T-helper 1 cell treated with Interleukin-12 subunit alpha and Interleukin-12 subunit beta and Interleukin-4 antibody, amounts not matched to agents 30 ng/mL and 1 ng/mL, for 36 hours (primary cell): ENCODE measurements around the gene KLHL29. TPM values are rescaled to one million over a fixed set of nuclear protein-coding genes. Genes with fewer than 3 reads are reported as not detected.
"Not testable (repeated sequence)": the region's sequence is repeated elsewhere in the genome, so short reads cannot be mapped to it uniquely, and the experiment has no call there.

Source experiments
- intact Hi-C: fragments of 100-400 bp; cut with micrococcal nuclease; formaldehyde crosslinking; loops from one replicate; pipeline ENCODE4 v1.15.1; 2024
- total RNA-seq: library from RNA; stranded (reverse); gene quantifications from 2 replicates; pipeline ENCODE4 v1.2.3, GENCODE V29; 2022

KLHL29 gene
- total RNA-seq, 1 donor from 2014 or later, result 2.2 TPM

- intact Hi-C loops, result no loop called here
Measured at GRCh38 chr2:23700627-23701026, 315.6 kb downstream of the KLHL29 start.

- intact Hi-C loops, result no loop called here
Measured at GRCh38 chr2:23703037-23703582, 318.1 kb downstream of the KLHL29 start.

DNA sequence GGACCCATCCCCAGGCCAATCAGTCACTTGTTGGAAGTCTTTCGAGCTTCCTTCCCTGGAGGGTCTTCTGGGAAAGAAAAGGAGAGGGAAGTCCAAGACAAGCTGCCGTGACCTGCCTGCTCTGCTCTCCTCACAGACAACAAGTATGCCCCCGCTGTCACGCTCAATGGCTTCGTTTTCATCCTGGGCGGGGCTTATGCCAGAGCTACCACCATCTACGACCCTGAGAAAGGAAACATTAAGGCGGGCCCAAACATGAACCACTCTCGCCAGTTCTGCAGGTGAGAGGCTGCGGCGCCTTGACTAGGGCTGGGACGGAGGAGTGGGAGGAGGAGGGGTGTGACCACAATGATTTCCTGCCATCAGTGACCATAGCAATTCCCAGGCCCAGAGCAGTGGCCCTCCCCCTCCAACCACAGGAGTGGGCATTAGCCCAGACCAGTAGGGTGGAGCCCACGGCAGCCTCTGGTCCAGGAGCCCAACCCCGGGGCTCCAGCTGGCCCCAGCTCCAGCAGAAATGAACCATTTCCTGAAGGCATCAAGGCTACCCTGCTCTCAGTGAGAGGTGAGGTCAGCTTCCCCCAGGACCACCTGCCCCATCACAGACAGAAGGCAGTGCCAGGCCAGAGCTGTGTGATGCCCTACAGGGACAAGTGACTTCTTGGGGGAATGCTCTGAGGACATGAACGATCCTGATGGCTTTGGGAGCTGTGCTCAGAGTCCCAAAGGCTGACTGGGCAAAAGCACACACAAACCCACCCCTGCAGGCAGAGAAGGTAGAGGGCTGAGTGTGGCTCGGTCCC is 318.8 kb downstream of the KLHL29 start:
- intact Hi-C loops, result no loop called here

GRCh38 chr2:23705771-23706612 is 321.0 kb downstream of the KLHL29 start:
- intact Hi-C loops, result no loop called here

- intact Hi-C loops, result no loop called here
Measured at GRCh38 chr2:23706613-23707078, 321.7 kb downstream of the KLHL29 start.

GRCh38 chr2:23707096-23707495 is 322.1 kb downstream of the KLHL29 start:
- intact Hi-C loops, result no loop called here

DNA sequence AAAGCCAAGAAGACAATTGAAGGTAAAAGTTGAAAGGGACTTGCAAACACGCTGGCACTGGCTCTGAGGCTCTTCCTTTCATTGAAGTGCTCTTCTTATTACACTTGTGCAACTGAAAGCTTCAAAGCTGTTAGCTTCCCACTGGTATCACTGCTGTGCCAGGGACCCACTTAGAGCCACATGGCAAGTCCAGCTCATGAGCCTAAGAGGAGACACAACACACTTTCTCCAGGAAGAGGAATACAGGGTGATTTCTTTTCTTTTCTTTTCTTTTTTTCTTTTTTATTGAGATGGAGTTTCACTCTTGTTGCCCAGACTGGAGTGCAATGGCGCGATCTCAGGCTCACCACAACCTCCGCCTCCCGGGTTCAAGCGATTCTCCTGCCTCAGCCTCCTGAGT is 323.8 kb downstream of the KLHL29 start:
- intact Hi-C loops, result no loop called here

GRCh38 chr2:23709311-23709710 is 324.3 kb downstream of the KLHL29 start:
- intact Hi-C loops, result no loop called here

- intact Hi-C loops, result no loop called here
Measured at GRCh38 chr2:23711979-23712755, 327.2 kb downstream of the KLHL29 start.

GRCh38 chr2:23712756-23713151 is 327.8 kb downstream of the KLHL29 start:
- intact Hi-C loops, result no loop called here

DNA sequence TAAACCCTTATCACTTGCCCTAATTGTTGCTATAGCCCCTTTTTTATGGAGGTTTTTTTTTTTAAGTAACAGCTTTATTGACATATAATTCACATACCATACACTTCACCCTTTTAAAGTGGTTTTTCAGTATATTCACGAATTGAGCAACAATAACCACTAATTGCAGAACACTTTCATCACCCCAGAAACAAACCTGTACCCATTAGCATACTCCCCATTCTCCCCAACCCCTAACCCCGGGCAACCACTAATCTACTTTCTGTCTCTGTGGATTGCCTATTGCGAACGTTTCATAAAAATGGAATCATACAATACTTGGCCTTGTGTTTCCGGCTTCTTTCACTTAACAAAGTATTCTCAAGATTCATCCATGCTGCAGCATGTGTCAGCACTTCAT is 328.4 kb downstream of the KLHL29 start:
- intact Hi-C loops, result no loop called here

DNA sequence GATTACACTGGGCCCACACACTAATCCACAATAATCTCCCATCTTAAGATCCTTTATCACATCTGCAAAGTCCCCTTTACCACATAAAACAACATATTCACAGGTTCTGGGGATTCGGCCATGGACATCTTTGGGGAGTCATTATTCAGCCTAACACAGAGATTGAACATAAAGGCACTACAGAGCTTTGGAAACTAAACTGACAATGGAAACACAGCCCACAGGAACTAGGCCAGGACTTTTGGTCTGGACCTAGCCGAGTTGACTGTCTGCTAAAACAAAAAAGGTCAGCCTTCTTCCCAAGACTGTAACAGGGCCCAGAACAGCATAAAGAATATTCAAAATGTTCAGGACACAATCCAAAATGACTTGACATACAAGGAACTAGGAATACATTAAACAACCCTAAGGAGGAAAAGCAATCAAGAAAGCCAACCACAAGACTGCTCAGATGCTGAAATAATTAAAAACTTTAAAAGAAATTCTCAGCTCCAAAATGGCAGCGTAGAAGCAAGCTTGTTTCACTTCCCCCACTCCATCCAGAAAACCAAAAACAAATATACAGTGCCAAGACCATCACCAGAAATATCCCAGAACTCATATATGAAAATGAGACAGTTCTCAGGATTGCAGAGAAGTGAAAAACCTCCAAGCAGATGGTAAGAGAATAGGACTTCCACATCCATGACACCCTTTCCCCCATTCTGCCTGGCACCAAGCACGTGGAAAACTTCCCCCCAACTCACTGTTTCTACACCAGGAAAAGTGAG is 334.1 kb downstream of the KLHL29 start:
- intact Hi-C loops, result no loop called here

DNA sequence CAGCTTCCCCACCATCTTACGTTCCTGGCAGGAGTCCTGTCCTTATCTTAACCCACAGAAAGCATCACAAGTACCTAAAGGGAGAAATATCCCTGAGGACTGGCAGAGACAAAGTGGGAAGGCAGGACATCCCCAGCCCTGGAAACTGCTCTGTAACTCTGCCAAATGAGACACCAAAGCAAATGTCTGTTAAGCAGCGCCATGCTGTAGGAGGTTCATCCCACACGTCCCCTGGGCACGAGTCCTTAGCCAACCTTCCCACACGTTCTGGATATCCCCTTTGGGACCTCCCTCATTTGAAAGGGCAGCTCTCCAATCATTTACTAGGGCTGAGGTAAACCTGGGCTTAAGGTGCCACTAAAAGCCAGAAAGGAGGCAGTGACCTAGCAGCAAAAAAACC is 334.7 kb downstream of the KLHL29 start:
- intact Hi-C loops, result no loop called here

DNA sequence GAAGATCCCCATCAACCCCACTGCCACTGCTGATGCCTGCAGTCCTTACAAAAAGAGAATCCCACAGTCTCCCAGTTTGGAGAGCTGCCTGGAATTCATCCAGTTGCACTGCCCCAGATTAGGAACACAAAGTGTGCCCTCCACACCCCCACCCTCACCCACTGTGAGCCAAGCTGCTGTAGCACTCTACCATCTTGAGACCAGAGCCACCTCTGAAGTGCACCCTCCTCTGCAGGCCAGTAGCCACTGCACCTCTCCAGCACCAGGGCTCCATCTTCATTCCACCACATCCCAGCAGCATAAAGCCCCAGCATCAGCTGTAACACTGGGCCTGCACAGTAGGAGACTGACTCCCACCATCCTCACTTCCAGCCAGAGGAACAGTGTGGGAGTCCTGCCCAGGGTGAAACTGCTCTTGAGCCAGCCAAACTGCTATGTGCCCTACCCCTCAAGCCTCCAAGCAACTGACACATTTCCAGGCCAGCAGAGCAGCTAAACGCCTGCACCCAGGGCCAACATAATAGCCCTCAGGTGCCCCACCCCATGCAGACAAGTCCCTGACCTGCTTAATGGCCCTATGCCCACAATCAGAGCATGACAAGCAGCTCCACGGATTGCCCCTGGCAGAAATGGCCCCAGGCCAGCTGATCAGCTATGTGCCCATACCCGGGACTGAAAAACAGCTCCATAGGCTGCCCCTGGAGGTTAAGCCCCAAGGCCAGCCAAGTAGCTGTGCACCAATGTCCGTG is 335.9 kb downstream of the KLHL29 start:
- intact Hi-C loops, result no loop called here

DNA sequence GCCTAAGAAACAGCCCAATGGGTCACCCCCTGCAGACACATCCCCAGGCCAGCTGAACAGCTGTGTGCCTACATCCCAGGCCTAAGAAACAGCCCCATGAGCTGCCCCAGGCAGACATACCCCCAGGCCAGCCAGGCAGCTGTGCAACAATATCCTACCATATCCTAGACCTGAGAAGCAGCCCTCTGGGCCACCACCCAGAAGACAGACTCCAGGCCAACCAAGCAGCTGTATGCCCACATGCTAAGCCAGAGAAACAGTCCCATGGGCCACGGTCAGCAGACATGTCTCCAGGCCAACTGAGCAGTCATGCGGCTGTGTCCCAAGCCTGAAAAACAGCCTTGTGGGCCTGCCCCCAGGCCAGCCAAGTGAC is 336.5 kb downstream of the KLHL29 start:
- intact Hi-C loops, result no loop called here

- intact Hi-C loops, result no loop called here
Measured at GRCh38 chr2:23722255-23722654, 337.3 kb downstream of the KLHL29 start.

DNA sequence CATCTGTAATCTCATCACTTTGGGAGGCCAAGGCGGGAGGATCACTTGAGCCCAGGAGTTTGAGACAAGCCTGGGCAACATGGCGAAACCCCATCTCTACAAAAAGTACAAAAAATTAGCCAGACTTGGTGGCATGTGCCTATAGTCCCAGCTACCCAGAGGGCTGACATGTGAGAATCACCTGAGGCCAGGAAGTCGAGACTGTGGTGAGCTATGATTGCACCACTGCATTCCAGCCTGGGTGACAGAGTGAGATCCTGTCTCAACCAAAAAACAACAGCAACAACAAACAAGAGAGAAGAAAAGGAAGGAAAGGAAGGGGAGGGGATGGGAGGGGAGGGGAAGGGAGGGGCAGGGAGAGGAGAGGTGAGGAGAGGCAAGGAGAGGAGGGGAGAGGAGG is 338.1 kb downstream of the KLHL29 start:
- intact Hi-C loops, result not testable (repeated sequence)

DNA sequence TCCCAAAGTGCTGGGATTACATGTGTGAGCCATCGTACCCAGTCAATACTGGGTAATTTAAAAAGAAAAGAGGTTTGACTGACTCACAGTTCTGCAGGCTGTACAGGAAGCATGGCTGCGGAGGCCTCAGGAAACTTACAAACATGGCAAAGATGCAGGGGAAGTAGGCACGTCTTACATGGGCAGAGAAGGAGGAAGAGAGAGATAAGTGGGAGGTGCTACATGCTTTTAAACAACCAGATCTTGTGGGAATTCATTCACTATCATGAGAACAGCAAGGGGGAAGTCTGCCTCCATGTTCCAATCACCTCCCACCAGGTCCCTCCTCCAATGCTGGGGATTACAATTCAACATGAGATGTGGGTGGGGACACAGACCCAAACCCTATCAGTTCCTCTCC is 349.4 kb downstream of the KLHL29 start:
- intact Hi-C loops, result no loop called here

DNA sequence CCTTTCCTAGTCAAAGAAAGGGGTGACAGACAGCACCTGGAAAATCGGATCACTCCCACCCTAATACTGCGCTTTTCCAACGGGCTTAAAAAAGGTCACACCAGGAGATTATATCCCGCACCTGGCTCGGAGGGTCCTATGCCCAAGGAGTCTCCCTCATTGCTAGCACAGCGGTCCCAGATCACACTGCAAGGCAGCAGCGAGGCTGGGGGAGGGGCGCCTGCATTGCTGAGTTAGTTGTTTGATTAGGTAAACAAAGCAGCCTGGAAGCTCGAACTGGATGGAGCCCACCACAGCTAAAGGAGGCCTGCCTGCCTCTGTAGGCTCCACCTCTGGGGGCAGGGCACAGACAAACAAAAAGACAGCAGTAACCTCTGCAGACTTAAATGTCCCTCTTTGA is 351.8 kb downstream of the KLHL29 start:
- intact Hi-C loops, result not testable (repeated sequence)
